Measurements from ENCODE around the gene HERC5.

DNA sequence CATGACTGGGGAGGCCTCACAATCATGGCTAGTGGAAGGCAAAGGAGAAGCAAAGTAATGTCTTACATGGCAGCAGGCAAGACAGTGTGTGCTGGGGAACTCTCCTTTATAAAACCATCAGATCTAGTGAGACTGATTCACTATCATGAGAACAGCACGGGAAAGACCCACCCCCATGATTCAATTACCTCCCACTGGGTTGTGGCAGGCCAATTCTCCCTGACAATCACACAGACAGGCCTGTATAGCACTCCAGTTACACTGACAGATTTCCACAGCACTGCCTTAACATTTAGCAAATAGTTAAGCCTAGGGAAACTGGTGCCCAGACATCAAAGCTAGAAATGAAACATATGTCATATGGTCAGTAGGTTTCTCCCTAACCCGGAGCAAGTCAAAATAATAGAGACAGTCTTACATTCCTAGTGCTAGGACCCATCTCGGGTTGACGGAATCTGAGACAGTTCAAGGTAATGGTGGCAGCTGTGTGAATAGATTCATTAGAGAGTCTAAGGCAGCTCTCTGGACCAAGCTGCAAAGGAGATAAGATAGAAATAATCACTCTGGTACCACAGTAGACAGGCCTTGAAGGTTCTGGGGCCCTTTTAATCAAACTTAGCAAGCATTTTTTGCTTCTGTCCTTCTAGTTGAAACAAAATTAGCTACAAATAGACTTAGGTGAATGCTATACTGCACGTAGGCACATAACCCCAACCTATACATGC, 9.4 kb upstream of the HERC5 start:
- TF ChIP-seq EZH2 (IDR thresholded peaks at IDR 0.05; ENCODE audit: insufficient read depth, poor library complexity, severe bottlenecking) (no peak), EZH2phosphoT487 (IDR thresholded peaks at IDR 0.05; ENCODE audit: insufficient read depth, low read depth) (no peak)
